ENCODE results near the gene PRELID1.

PRELID1 gene

GRCh38 chr5:177312649-177313181 is 9.1 kb downstream of the PRELID1 start:
- in situ Hi-C loops (cut with MboI; ENCODE audit: low sequenced_read_pairs) = no loop called here

- in situ Hi-C loops (cut with MboI; ENCODE audit: low sequenced_read_pairs) = no loop called here
These were observed 10.1 kb downstream of the PRELID1 start for GRCh38 chr5:177313561-177314259.

GRCh38 chr5:177314376-177315342 is 11.1 kb downstream of the PRELID1 start:
- in situ Hi-C loops (cut with MboI; ENCODE audit: low sequenced_read_pairs) = no loop called here

DNA sequence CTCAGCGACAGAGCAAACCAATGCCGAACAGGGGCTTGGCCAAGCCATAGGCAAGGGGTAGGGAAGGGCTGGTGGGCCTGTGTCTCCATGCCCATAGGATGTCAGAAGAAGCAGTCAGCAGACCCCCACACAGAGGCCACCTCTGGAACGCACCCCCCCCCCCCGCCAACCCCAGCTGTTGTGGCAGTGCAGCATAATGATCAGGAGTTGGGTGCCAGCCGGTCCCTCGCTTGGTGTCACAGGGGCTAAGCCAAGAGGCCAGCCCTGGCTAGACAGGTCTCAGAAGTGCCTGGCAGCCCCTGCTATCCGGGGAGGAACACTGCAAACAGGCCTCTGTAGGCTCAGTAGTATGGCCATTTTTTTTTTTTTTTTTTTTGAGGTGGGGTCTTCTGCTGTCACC is 11.8 kb downstream of the PRELID1 start:
- in situ Hi-C loops (cut with MboI; ENCODE audit: low sequenced_read_pairs) = no loop called here

- in situ Hi-C loops (cut with MboI; ENCODE audit: low sequenced_read_pairs) = no loop called here
These were observed 12.4 kb downstream of the PRELID1 start for GRCh38 chr5:177316005-177316404.

DNA sequence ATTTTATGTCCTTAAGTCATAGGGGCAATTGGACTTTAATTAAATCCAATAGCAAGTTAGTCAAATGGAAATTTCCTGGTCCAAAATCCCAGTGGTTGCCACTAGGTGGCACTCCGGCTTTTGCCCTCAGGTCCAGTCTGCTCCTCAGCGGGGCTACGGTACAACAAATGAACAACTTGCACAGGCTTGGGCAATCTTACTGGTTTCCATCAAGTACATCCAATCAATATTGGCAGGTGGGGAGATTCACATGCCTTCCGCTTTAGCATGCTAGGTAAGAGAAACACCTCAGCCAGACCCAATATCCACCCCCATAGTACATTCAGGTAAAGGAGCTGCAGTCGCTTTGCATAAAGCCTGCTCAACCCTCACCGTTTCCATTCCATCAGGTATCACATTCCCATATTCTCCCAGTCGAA is 14.4 kb downstream of the PRELID1 start:
- in situ Hi-C loops (cut with MboI; ENCODE audit: low sequenced_read_pairs) = no loop called here

- in situ Hi-C loops (cut with MboI; ENCODE audit: low sequenced_read_pairs) = no loop called here
These were observed 16.5 kb downstream of the PRELID1 start for GRCh38 chr5:177319913-177320588.

GRCh38 chr5:177320879-177321278 is 17.3 kb downstream of the PRELID1 start:
- in situ Hi-C loops (cut with MboI; ENCODE audit: low sequenced_read_pairs) = no loop called here

- in situ Hi-C loops (cut with MboI; ENCODE audit: low sequenced_read_pairs) = no loop called here
These were observed 22.3 kb downstream of the PRELID1 start for GRCh38 chr5:177325868-177326381.

- in situ Hi-C loops (cut with MboI; ENCODE audit: low sequenced_read_pairs) = no loop called here
These were observed 24.2 kb downstream of the PRELID1 start for GRCh38 chr5:177327539-177328522.

DNA sequence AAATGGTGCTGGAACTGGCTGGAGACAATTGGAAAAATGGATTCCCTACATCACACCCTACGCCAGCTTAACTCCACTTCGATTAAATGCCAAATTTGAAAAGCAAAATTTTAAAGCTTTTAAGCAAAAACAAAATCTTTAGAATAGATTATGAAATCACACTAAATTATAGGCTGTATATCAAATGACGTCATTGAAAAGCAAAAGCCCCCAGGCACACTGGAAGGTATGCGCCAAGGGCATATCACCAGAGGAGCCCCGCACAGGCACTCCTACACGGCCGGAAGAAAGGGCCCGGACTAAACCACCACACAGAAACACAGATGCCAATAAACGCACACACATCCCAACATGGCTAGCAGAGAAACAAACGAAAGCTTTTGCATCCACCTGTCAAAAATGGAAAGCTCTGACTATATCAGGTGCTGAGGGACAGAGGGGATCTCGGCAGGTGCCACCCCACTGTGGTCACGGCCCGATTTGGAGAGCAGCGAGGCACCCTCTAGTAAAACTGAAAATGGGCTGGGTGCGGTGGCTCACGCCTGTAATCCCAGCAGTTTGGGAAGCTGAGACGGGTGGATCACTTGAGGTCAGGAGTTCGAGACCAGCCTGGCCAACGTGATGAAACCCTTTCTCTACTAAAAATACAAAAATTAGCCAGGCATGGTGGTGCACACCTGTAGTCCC is 25.1 kb downstream of the PRELID1 start:
- in situ Hi-C loops (cut with MboI; ENCODE audit: low sequenced_read_pairs) = no loop called here

GRCh38 chr5:177329883-177330282 is 26.3 kb downstream of the PRELID1 start:
- in situ Hi-C loops (cut with MboI; ENCODE audit: low sequenced_read_pairs) = no loop called here

DNA sequence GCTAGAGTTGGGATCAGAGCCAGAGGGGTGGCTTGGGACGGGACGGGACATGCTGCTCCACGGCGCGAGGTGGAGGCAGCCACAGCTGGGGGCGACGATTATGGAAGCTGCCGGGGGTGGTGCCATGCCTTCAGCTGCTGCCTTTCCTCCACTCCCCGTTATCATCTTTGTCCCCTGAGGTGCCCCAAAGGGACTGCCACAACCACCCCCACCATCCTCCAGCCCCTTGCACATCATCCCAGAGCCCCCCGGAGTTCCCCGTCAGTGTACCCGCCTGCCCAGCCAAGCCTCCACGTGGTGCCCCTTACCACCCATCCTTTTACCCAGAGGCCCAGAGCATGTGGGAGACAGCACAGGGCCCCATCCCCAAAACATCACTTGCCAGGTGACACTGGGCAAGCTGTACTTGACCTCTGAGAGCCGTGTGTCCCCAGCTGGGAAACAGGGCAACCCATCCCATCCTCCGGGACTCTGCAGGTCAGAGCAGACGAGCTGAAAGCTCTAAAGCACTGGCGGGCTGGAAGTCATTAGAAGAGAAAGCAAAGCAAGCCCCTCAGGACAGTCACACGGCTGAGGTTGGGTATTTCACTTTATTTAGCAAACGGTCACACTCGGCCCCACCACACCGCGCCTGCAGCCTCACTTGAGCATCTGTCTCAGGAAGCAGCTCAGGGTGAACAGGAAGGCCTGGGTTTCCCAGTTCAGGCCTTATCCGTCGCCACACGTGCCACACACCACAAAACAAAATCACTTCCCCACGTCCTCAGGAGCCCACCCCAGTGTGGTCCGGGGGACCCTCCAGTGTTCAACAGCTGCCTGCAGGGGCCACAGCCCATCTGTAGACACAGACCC is 27.6 kb downstream of the PRELID1 start:
- in situ Hi-C loops (cut with MboI; ENCODE audit: low sequenced_read_pairs) = no loop called here

DNA sequence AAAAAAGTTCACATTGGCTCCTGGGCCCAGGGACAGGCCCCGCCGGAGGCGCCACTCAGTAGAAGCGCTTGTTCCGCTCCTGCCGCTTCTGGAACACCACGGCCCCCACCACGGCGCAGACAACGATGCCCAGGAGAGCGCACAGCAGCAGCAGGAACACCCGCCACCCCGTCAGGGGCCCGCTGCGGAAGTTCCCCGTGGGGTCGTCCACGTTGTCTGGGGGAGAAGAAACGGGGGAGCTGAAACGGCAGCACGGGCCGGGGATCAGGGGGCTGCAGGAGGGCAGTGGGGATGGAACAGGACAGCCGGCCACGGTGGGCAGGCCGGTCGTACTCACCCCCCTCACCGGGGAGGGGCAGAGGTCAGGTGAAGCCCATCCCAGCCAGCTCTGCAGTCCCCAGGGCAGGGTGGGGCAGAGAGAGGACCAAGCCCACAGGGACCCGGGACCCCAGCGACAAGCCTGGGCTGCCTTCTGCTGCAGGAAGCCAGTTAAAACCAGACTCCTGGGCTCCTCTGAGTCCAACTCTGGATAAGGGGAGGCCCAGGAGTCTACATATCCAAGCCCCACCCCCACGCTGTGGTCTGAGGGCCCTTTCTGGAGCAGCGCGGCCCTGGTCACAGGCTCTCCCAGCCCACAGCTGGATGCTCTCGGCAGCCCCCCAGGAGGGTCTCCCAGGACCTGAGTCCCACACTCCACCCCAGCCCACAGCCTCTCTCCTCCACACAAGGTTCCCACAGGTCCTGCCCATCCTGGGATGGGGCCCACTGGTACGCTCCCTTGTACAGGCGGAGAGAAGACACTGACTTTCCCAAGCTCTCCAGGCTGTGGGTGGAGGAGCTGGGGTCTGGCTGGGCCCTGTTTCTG is 28.7 kb downstream of the PRELID1 start:
- in situ Hi-C loops (cut with MboI; ENCODE audit: low sequenced_read_pairs) = no loop called here

- in situ Hi-C loops (cut with MboI; ENCODE audit: low sequenced_read_pairs) = no loop called here
These were observed 29.3 kb downstream of the PRELID1 start for GRCh38 chr5:177332896-177333260.

GRCh38 chr5:177333420-177334154 is 30.0 kb downstream of the PRELID1 start:
- in situ Hi-C loops (cut with MboI; ENCODE audit: low sequenced_read_pairs) = no loop called here

- in situ Hi-C loops (cut with MboI; ENCODE audit: low sequenced_read_pairs) = no loop called here
These were observed 30.6 kb downstream of the PRELID1 start for GRCh38 chr5:177334155-177334551.

Data from hTERT RPE-1 (cell line).